GM18907 (cell line): ENCODE data around the gene TOP2B.

ENCODE experiments used
- ATAC-seq: cut with Tn5 transposase; IDR thresholded peaks from one replicate; pipeline ENCODE4 v1.9.1; 2021; ENCODE audit warnings: mild to moderate bottlenecking, moderate library complexity; ENCODE audit not compliant: unreplicated experiment

TOP2B gene, protein sequence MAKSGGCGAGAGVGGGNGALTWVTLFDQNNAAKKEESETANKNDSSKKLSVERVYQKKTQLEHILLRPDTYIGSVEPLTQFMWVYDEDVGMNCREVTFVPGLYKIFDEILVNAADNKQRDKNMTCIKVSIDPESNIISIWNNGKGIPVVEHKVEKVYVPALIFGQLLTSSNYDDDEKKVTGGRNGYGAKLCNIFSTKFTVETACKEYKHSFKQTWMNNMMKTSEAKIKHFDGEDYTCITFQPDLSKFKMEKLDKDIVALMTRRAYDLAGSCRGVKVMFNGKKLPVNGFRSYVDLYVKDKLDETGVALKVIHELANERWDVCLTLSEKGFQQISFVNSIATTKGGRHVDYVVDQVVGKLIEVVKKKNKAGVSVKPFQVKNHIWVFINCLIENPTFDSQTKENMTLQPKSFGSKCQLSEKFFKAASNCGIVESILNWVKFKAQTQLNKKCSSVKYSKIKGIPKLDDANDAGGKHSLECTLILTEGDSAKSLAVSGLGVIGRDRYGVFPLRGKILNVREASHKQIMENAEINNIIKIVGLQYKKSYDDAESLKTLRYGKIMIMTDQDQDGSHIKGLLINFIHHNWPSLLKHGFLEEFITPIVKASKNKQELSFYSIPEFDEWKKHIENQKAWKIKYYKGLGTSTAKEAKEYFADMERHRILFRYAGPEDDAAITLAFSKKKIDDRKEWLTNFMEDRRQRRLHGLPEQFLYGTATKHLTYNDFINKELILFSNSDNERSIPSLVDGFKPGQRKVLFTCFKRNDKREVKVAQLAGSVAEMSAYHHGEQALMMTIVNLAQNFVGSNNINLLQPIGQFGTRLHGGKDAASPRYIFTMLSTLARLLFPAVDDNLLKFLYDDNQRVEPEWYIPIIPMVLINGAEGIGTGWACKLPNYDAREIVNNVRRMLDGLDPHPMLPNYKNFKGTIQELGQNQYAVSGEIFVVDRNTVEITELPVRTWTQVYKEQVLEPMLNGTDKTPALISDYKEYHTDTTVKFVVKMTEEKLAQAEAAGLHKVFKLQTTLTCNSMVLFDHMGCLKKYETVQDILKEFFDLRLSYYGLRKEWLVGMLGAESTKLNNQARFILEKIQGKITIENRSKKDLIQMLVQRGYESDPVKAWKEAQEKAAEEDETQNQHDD (N-terminal part only)

DNA sequence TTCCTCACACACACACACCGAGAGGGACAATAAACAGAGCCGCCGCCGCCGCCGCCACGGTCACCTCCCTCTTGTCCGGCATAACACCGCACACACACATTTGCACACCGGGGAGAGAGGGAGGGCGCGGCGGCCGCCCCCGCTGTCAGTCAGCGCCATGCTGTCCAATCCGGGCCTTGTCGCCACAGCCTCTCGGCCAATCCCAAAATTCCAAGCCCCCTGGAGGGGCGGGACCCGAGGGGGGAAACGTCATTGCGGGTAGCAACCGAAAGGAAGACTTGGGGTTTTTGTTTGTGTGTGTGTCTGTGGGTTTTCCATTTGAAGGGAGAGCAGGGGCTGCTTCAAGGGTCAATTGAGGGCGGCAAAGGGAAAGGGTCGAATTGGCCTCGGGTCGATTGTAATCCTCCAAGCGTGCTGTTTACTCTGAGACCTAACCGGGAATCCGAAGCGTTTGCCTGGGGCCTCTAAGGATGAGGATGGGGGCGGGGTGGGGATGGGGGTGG, at the start of gene TOP2B:
Gene TOP2B (minus strand): TSS at position 96 of the 503 bp plus-strand sequence. CDS start 610 bp downstream, outside the sequence.
- peak; percentile 93 for ATAC-seq

- no peak for ATAC-seq
Observed at GRCh38 chr3:25713341-25713985, 48.8 kb upstream of the TOP2B start.

DNA sequence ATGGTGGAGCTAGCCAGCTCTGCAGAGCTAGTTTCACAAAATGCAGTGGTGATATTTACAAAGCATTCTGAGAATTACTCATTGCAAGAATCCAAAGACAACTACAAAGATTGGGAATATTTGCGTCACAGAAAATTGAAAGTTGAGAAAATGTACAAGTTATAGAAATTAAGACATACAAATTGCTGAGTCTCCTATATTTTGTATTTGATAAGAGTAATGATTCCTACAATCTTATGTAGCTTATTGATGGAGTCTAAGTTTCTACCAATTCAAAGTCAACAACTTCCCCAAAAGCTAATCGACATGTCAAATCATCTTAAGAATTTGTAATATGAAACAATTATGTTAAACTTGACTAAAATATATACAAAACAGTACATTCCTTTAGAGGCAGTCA, 46.4 kb upstream of the TOP2B start:
- no peak for ATAC-seq

GRCh38 chr3:25708036-25708435, 43.3 kb upstream of the TOP2B start:
- no peak for ATAC-seq

GRCh38 chr3:25707268-25707926, 42.7 kb upstream of the TOP2B start:
- peak; percentile 68 for ATAC-seq

GRCh38 chr3:25706213-25706612, 41.5 kb upstream of the TOP2B start:
- no peak for ATAC-seq

DNA sequence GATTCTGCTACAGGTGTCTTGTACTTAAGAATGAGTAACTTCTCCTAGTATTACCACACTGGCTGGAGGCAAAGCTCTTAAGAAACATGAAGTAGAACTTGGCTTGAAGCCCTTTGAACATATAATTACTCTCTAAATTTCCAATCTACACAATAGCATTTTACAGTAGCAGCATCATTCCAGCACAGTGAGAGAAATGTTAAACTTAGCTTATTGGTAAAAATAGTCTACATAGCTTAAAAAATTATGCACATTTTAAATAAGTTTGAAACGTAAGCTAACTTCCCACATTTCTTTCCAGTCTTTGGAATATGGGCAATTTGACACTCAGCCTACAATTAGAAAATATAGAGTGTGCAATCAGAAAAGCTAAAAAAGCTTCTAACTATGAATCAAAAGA, 32.8 kb upstream of the TOP2B start:
- ATAC-seq, result no peak

GRCh38 chr3:25695731-25696420, 31.2 kb upstream of the TOP2B start:
- ATAC-seq, result no peak

DNA sequence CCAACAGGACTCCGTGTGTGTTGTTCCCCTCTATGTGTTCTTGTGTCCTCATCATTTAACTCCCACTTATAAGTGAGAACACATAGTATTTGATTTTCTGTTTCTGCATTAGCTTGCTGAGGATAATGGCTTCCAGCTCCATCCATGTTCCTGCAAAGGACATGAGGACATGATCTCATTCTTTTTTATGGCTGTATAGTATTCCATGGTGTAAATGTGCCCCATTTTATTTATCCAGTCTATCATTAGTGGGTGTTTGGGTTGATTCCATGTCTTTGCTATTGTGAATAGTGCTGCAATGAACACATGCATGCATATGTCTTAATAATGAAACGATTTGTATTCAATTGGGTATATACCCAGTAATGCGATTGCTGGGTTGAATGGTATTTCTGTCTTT, 28.5 kb upstream of the TOP2B start:
- no peak for ATAC-seq

DNA sequence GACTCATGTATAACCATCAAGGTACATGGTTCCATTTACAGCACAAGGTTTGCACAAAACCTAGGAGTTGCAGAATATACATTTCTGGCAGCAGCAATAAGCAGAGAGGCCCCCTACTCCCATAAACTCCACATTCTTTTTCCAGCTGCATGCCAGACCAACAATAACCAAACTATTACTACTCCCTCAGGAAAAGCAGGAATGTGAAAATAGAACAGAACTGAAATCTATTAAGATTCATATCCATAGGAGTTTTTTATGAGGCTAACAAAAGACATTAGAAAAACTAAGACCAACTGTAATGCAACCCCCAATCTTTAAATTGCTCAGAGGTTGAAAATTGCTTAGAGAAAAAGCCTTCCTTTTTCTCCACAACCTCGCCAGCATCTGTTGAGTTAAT, 27.6 kb upstream of the TOP2B start:
- no peak for ATAC-seq

DNA sequence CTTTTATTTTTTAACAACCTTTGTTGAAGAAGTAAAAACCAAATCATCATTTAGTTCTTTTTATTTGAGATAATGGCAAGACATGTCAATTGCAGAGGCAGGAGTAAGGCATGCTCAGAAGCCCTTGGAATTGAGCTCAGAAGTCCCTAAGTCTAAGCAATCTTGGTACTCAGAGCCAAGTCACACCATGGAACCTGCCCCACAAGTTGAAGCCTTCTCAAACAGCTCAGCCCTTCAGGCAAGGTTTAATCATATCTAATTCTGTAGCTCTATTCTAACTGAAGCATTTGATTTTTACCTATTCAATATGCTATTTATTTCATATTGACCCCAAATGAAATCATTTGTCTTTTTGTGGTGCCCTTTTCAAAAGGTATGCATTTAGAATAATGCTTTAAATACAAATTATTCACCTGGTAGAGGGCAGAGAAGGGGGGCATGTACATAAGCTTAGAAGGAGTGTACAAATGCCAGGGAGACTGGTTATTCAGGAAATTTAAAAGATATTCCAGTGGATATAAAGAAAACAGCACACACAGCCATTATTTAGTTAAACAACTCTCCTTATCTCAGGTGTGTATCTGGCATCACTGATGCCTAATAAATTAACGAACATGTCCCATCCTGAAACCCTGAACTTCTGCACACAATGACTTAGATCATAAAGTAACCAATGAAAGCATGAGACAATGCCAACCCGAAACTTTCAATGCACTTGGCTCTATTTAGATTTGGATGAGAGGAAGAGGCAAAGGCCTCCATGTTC, 26.2 kb upstream of the TOP2B start:
- ATAC-seq, result no peak

DNA sequence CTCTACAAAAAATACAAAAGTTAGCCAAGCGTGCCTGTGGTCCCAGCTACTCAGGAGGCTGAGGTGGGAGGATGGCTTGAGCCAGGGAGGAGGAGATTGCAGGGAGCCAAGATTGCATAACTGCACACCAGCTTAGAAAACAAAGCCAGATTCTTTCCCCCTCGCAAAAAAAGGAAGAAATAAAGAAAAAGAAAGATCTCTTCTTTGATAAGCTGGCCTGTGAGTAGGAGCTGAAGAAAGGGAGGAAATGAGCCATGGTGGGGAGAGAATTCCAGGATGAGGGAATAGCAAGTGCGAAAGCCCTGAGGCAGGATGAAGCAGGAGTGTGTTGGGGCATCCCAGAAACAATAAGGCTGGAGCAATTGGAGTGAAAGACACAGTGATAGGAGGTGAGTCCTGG, 24.5 kb upstream of the TOP2B start:
- no peak for ATAC-seq

GRCh38 chr3:25687742-25688141, 23.0 kb upstream of the TOP2B start:
- ATAC-seq, result no peak

- no peak for ATAC-seq
Observed at GRCh38 chr3:25686766-25687165, 22.1 kb upstream of the TOP2B start.

GRCh38 chr3:25683882-25684281, 19.2 kb upstream of the TOP2B start:
- no peak for ATAC-seq

DNA sequence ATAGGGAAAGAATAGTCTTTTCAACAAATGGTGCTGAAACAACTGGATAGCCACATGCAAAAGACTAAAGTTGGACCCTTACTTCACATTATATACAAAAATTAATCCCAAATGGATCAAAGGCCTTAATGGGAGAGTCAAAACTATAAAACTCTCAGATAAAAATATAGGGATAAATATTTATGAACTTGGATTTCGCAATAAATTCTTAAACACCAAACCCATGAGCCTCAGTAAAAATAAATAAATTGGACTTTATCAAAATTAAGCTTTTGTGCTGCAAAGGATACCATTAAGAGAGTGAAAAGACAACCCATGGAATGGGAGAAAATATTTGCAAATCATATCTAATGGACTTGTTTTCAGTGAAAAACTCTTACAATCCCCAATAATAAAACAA, 18.7 kb upstream of the TOP2B start:
- ATAC-seq, result no peak

DNA sequence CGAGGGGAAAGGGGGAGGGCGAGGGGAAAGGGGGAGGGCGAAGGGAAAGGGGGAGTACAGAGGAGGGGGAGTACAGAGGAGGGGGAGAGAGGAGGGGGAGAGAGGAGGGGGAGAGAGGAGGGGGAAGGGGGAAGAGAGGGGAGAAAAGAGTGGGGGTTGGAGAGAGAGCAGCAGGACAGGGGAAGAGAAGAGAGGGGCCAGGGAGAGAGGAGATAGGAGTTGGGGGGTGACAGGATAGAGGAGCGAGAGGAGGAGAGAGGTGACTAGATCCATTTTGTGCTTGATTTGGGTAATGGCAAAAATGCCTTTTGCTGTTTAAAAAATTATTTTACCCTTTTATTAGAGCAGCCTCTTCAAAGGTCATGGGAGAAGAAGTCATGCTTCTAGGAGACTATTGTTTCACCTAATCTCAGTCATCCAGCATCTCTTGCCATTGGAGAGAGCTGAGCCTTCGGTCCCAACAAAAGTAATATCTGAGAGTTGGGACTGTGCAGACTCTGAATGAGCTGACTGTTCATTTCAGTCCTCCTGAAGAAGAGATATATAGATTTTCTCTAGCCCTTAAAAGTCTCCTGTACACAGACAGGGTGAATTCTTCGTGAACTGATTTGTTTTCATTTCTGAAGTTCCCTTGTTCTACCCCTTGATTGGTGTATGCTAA, 15.1 kb upstream of the TOP2B start:
- ATAC-seq, result no peak

DNA sequence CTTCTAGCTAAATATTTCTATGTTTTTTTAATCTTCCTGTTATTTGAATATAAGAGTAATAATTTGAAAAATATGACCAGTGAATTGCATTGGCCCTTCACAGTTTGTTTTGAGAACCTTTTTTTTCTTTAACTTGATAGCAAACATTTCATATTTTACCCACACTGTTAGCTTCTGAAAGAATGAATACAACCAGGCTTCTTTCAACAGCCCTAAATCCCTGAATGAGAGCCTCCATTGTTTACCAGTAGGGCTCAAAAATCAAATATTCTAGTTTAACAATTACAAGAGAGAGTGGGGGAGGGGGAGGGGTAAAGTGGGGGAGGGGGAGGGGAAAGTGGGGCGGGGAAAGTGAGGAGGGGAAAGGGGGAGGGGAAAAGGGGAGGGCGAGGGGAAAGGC, 14.5 kb upstream of the TOP2B start:
- no peak for ATAC-seq
